Subcutaneous abdominal adipose tissue (tissue), 5 donors: ENCODE measurements around the gene LRRC58.

ENCODE experiments used
- H3K27ac ChIP-seq: one replicate; pipeline ENCODE4 v1.7.0; 2013; ENCODE audit warnings: low read depth, mild to moderate bottlenecking, inconsistent platforms, low read length, moderate library complexity
- H3K27me3 ChIP-seq, 5 donors: one replicate each; pipeline ENCODE4 v1.7.0; 2013; ENCODE audit warnings: low read length in 5 of 5, inconsistent platforms in 1 of 5; ENCODE audit not compliant: control insufficient read depth in 5 of 5, insufficient read depth in 4 of 5
- H3K36me3 ChIP-seq, 5 donors: one replicate each; pipeline ENCODE4 v1.7.0; 2013; ENCODE audit warnings: low read length in 5 of 5; ENCODE audit not compliant: control insufficient read depth in 5 of 5, insufficient read depth in 5 of 5
- H3K4me1 ChIP-seq, 5 donors: one replicate each; pipeline ENCODE4 v1.7.0; 2013; ENCODE audit warnings: low read length in 5 of 5, mild to moderate bottlenecking in 3 of 5, moderate library complexity in 1 of 5; ENCODE audit not compliant: control insufficient read depth in 5 of 5, insufficient read depth in 5 of 5
- H3K4me3 ChIP-seq, 5 donors: one replicate each; pipeline ENCODE4 v1.7.0; 2013; ENCODE audit warnings: low read length in 5 of 5, low read depth in 1 of 5
- H3K9ac ChIP-seq, 5 donors: one replicate each; pipeline ENCODE4 v1.7.0; 2013; ENCODE audit warnings: low read length in 5 of 5, mild to moderate bottlenecking in 4 of 5, moderate library complexity in 3 of 5
- H3K9me3 ChIP-seq, 5 donors: one replicate each; pipeline ENCODE4 v1.7.0; 2013; ENCODE audit warnings: low read length in 5 of 5; ENCODE audit not compliant: control insufficient read depth in 5 of 5
- donor health status: healthy.
- donor health status: healthy.
- donor health status: healthy.
- donor health status: healthy.
- donor health status: healthy.

The LRRC58 gene

DNA sequence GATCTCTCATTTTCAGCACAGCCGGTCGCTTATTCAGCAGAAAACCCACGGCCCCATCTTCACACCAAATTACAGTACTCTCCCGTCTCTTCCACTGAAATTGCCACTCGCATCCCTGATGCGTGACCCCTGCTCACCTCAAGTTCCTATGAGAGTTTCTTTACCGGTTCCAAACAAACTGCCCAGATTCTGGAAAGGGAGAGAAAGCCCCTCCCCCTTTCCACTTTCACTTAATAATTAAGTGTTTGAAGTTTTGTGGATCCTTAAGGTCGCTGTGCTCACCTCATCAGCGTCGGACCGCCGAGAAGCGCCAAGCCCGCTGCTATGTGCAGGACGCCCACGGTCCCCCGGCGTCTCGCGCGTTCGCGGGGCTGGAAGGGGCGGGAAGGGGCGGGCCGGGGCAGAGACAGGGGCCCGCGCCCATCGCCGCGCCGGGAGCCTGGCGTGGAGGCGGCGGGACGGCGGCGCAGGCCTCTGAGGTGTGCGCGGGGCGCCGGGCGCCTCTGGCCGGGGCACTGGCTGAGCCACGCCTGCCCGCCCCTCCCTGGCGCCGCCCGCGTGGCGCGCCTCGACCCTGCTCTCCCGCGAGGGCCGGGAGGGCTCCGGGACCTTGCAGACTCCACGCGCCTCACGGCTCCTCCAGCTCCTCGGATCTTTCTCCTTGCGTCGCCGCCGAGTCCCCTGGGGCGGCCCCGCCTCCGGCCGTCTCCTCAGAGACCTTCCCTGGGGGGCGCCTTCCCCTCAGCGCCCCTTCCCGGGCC, 64.2 kb downstream of the LRRC58 start, which contains the start of gene GPR156:
Gene GPR156 (minus strand): TSS at position 476 of the 761 bp plus-strand sequence. CDS start 41,124 bp downstream, outside the sequence.
- Histone ChIP-seq H3K27me3 (peaks cover 0 to 2% (median 0%) of the 10 kb centered on the region in 5 donors), H3K36me3 (no peaks in the 10 kb centered on the region), H3K27ac (no peak within 1 kb of the TSS), H3K9ac (peak within 1 kb of the TSS in 3 of 5 donors; percentile 26 to 53 (median 29)), H3K4me3 (peak within 1 kb of the TSS; percentile 37 to 71 (median 60)), H3K9me3 (no peaks in the 10 kb centered on the region), H3K4me1 (peaks cover 0 to 12% (median 7%) of the 10 kb centered on the region in 5 donors)

DNA sequence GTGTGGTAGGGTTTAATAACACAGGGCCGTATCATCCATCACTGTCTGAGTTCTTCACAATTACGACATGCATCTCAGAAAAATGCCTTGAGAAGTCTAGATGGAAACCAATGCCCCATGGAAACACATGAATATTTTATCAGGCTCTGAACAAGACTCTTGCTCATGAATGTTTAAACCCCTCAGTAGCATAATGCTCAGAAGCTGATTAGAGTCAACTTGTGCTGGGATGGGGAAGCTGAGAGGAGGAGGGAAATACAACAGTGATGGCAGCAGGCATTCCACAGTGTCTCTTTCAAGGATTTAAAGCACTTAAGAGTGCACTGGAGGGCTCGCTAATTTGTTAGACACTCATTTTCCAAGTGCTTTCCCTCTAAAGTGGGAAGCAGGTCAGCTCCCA, 67.9 kb downstream of the LRRC58 start:
- H3K4me3 ChIP-seq = no peak overlapping the region
- H3K27me3 ChIP-seq = peaks cover 0 to 2% (median 0%) of the 10 kb centered on the region in 5 donors
- no peaks in the 10 kb centered on the region for H3K36me3 ChIP-seq
- H3K9me3 ChIP-seq = no peaks in the 10 kb centered on the region
- H3K9ac ChIP-seq = no peak overlapping the region
- H3K4me1 ChIP-seq = peaks cover 0 to 12% (median 7%) of the 10 kb centered on the region in 5 donors
- no peak overlapping the region for H3K27ac ChIP-seq

DNA sequence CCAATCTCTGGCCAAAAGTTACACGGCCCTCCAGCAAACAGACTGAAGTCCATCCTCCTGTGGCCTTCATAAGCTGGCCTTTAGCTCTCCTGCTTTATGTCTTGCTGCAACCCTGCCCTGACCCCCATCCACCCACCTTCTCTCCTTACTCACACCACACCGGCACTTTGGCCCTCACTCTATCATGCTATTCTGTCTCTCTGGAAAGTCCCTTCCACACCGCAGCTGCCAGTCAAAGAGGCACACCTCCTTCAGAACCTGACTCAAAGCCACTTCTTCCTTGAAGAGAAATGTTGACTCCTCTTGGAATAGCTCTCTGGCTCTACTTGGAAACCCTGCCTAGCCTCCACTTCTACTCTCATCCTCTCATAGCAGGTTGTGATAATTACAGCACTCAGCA, 68.6 kb downstream of the LRRC58 start:
- Histone ChIP-seq H3K4me3 (no peak overlapping the region), H3K27ac (no peak overlapping the region), H3K27me3 (no peaks in the 10 kb centered on the region), H3K9ac (no peak overlapping the region), H3K9me3 (no peaks in the 10 kb centered on the region), H3K36me3 (no peaks in the 10 kb centered on the region), H3K4me1 (peaks cover 0 to 10% (median 7%) of the 10 kb centered on the region in 5 donors)

DNA sequence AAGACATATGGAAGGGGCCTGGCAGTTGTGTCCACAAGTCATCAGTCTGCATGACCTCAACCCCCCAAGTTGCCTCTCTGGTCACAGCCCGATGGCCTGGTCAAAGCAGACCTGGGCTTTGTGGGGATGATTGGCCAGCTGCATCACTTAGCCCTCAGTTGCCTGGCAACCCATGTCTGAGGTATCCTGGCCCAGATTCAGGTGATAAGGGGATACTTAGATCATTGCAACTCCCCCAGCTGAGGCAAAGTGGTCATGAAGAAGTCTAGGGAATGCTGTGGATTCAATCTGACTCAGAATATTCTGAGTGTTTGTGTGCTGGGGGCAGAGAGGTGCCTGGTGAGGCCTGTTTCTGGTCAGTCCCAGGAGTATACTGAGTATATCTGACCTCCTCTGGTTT, 69.1 kb downstream of the LRRC58 start:
- Histone ChIP-seq H3K4me1 (peaks cover 0 to 6% (median 4%) of the 10 kb centered on the region in 5 donors), H3K9ac (no peak overlapping the region), H3K9me3 (no peaks in the 10 kb centered on the region), H3K36me3 (no peaks in the 10 kb centered on the region), H3K27ac (no peak overlapping the region), H3K4me3 (no peak overlapping the region), H3K27me3 (no peaks in the 10 kb centered on the region)

DNA sequence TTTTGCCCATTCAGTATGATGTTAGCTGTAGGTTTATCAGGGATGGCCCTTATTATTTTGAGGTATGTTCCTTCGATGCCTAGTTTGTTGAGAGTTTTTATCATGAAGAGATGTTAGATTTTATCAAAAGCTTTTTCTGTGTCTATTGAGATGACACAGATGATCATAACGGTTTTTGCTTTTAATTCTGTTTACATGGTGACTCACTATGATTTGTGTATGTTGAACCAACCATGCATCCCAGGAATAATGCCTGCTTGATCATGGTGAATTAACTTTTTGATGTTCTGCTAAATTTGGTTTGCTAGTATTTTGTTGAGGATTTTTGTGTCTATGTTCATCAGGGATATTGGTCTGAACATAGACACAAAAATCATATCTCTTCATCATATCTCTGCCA, 72.4 kb downstream of the LRRC58 start:
- Histone ChIP-seq H3K27me3 (no peaks in the 10 kb centered on the region), H3K27ac (no peak overlapping the region), H3K9me3 (no peaks in the 10 kb centered on the region), H3K4me3 (no peak overlapping the region), H3K36me3 (no peaks in the 10 kb centered on the region), H3K9ac (no peak overlapping the region), H3K4me1 (no peaks in the 10 kb centered on the region)

DNA sequence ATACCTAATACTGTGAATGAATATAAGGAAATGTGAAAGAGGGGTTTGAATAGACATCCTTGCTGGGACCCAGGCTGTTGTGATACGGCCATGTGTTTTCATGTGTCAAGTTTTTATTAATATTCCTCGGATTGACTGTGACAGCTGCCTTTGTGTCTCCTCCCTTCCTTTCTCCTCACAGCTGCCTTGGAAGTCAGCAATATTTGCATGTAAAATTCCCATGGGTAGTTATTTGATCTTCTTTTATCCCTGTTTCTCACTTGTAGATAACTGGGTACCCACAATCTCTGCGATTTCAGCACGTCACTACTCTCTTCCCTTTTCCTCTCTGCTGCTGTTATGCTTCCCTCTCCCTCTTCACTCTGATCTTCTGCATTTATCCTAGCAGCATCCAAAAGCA, 73.5 kb downstream of the LRRC58 start:
- Histone ChIP-seq H3K9me3 (no peaks in the 10 kb centered on the region), H3K4me3 (no peak overlapping the region), H3K9ac (no peak overlapping the region), H3K36me3 (no peaks in the 10 kb centered on the region), H3K27me3 (no peaks in the 10 kb centered on the region), H3K4me1 (no peaks in the 10 kb centered on the region), H3K27ac (no peak overlapping the region)

DNA sequence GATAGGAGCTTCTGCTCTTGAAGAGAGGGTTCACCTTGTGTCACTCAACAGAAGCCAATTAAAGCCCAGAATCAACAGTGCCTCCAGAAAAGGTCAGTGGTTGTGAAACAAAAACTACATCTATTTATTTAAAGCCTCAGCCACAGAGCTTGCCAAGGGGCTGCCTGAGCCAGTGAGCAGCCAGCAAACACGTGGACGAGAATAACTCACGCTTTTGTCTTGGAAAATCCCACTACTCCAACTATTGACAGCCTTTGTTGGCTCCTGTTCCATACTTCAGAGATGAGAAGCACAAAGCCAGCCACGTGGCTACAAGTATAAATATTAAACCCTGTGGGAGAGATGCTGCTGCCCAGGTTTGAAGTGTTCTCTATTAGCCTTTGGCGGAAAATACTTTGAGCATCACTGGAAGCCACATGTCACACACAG, 74.4 kb downstream of the LRRC58 start:
- no peaks in the 10 kb centered on the region for H3K4me1 ChIP-seq
- no peaks in the 10 kb centered on the region for H3K27me3 ChIP-seq
- no peaks in the 10 kb centered on the region for H3K36me3 ChIP-seq
- H3K27ac ChIP-seq = no peak overlapping the region
- peaks cover 0 to 2% (median 0%) of the 10 kb centered on the region in 5 donors for H3K9me3 ChIP-seq
- no peak overlapping the region for H3K4me3 ChIP-seq
- no peak overlapping the region for H3K9ac ChIP-seq
